HEK293 (cell line): ENCODE results near the gene C1orf198.
A peak's percentile ranks its signal among the peaks of the same experiment; 100 is the strongest.

Source experiments
- CTCF ChIA-PET: fragments of 350-600 bp; formaldehyde crosslinking; extraction: SDS; loops from one replicate; lab custom pipeline; 2021; ENCODE audit warnings: antibody characterized with exemption; lab: Yijun Ruan, JAX
- POLR2A ChIA-PET: fragments of 300-600 bp; formaldehyde crosslinking; extraction: SDS; loops from one replicate; lab custom pipeline; 2020; ENCODE audit warnings: antibody characterized with exemption, inconsistent platforms; lab: Yijun Ruan, JAX
- H3K27ac ChIP-seq: fragments of 200-500 bp; sonication (Bioruptor generic); 2 replicates; pipeline ENCODE4 v1.5.1; 2014; ENCODE audit warnings: low read depth, low read length, control low read depth, inconsistent platforms; ENCODE audit errors: extremely low read depth
- H3K36me3 ChIP-seq, 2 experiments: fragments of 200-500 bp in 1 of 2; sonication (Bioruptor generic) in 1 of 2; 1 replicate in 1 of 2; 2 replicates in 1 of 2; pipeline ENCODE4 v1.5.1; 2014 to 2017; ENCODE audit warnings: inconsistent platforms in 2 of 2, low read length in 2 of 2; ENCODE audit not compliant: control insufficient read depth in 2 of 2, insufficient read depth in 1 of 2
- H3K4me1 ChIP-seq: fragments of 200-500 bp; sonication (Bioruptor generic); 2 replicates; pipeline ENCODE4 v1.5.1; 2014; ENCODE audit warnings: mild to moderate bottlenecking, low read length, inconsistent platforms; ENCODE audit not compliant: control insufficient read depth, insufficient read depth
- H3K4me3 ChIP-seq: 2 replicates; pipeline ENCODE4 v1.5.1; 2011; ENCODE audit warnings: low read depth, mild to moderate bottlenecking, control low read depth, low read length, moderate library complexity
- H3K9me3 ChIP-seq: fragments of 200-500 bp; sonication (Bioruptor generic); 2 replicates; pipeline ENCODE4 v1.5.1; 2014; ENCODE audit warnings: low read depth, low read length, inconsistent platforms; ENCODE audit not compliant: control insufficient read depth, insufficient read depth
- CTCF ChIP-seq: fragments of 450-650 bp; formaldehyde crosslinking; IDR thresholded peaks from 2 replicates; pipeline ENCODE4 v1.5.1; 2016; ENCODE audit warnings: missing biosample characterization, missing genetic modification characterization
- GLI4 ChIP-seq: fragments of 450-650 bp; formaldehyde crosslinking; IDR thresholded peaks from 2 replicates; pipeline ENCODE4 v1.5.1; 2016; ENCODE audit warnings: missing biosample characterization, missing genetic modification characterization
- HIC1 ChIP-seq: fragments of 450-650 bp; formaldehyde crosslinking; IDR thresholded peaks from 2 replicates; pipeline ENCODE4 v1.5.1; 2016; ENCODE audit warnings: missing biosample characterization, missing genetic modification characterization
- ZBTB11 ChIP-seq: fragments of 450-650 bp; formaldehyde crosslinking; conservative IDR thresholded peaks from 2 replicates; pipeline ENCODE4 v1.5.1; 2016; ENCODE audit warnings: low read depth, missing biosample characterization, missing genetic modification characterization
- ZBTB20 ChIP-seq: fragments of 450-650 bp; formaldehyde crosslinking; IDR thresholded peaks from 2 replicates; pipeline ENCODE4 v1.5.1; 2016; ENCODE audit warnings: missing biosample characterization, missing genetic modification characterization
- ZBTB21 ChIP-seq: fragments of 450-650 bp; formaldehyde crosslinking; IDR thresholded peaks from 2 replicates; pipeline ENCODE4 v1.5.1; 2017; ENCODE audit warnings: missing biosample characterization, missing genetic modification characterization
- ZBTB6 ChIP-seq: fragments of 450-650 bp; formaldehyde crosslinking; IDR thresholded peaks from 2 replicates; pipeline ENCODE4 v1.5.1; 2017; ENCODE audit warnings: missing biosample characterization, missing genetic modification characterization
- ZNF169 ChIP-seq: fragments of 450-650 bp; formaldehyde crosslinking; IDR thresholded peaks from 2 replicates; pipeline ENCODE4 v1.5.1; 2016; ENCODE audit warnings: missing biosample characterization, missing genetic modification characterization
- ZNF248 ChIP-seq: fragments of 450-650 bp; formaldehyde crosslinking; IDR thresholded peaks from 2 replicates; pipeline ENCODE4 v1.5.1; 2017; ENCODE audit warnings: missing biosample characterization, missing genetic modification characterization
- ZNF398 ChIP-seq: fragments of 450-650 bp; formaldehyde crosslinking; IDR thresholded peaks from 2 replicates; pipeline ENCODE4 v1.5.1; 2017; ENCODE audit warnings: missing biosample characterization, missing genetic modification characterization
- ZNF510 ChIP-seq: fragments of 450-650 bp; formaldehyde crosslinking; IDR thresholded peaks from 2 replicates; pipeline ENCODE4 v1.5.1; 2018; ENCODE audit warnings: mild to moderate bottlenecking, missing genetic modification characterization, missing biosample characterization; ENCODE audit not compliant: insufficient replicate concordance
- ZNF664 ChIP-seq: fragments of 450-650 bp; formaldehyde crosslinking; IDR thresholded peaks from 2 replicates; pipeline ENCODE4 v1.5.1; 2016; ENCODE audit warnings: missing biosample characterization, missing genetic modification characterization
- ZNF670 ChIP-seq: fragments of 450-650 bp; formaldehyde crosslinking; IDR thresholded peaks from 2 replicates; pipeline ENCODE4 v1.5.1; 2016; ENCODE audit warnings: missing biosample characterization, missing genetic modification characterization, low read depth
- ZXDB ChIP-seq: fragments of 450-650 bp; formaldehyde crosslinking; IDR thresholded peaks from 2 replicates; pipeline ENCODE4 v1.5.1; 2016; ENCODE audit warnings: missing biosample characterization, missing genetic modification characterization

The C1orf198 gene

GRCh38 chr1:230793463-230793745 lies 74.9 kb downstream of the C1orf198 start:
- Histone ChIP-seq H3K4me1 (no peaks in the 10 kb centered on the region), H3K27ac (no peak overlapping the region), H3K4me3 (no peak overlapping the region), H3K9me3 (no peaks in the 10 kb centered on the region), H3K36me3 (no peaks in the 10 kb centered on the region)
- ChIA-PET CTCF (interaction anchor here (1.3 kb wide), 1 partner anchor 160 kb away, joined by 5 read pairs; no protein-coding TSS in a partner anchor), POLR2A (no interaction called here)
- no peak for TF ChIP-seq ZNF510 (tag by site-specific recombination)
- no peak for TF ChIP-seq ZNF169
- no peak for TF ChIP-seq ZNF664 (tag by site-specific recombination)
- TF ChIP-seq ZNF248 (tag by site-specific recombination) = no peak
- no peak for TF ChIP-seq ZBTB11 (tag by site-specific recombination)
- no peak for TF ChIP-seq HIC1 (tag by site-specific recombination)
- no peak for TF ChIP-seq ZBTB21 (tag by site-specific recombination)
- TF ChIP-seq GLI4 = no peak
- TF ChIP-seq ZNF670 = no peak
- no peak for TF ChIP-seq ZBTB20 (tag by site-specific recombination)

GRCh38 chr1:230792691-230793462 lies 75.4 kb downstream of the C1orf198 start:
- no peaks in the 10 kb centered on the region for H3K36me3 ChIP-seq
- ChIA-PET CTCF (interaction anchor here (1.3 to 1.5 kb wide), 2 partner anchors 150 to 160 kb away, joined by 4 to 5 read pairs; no protein-coding TSS in a partner anchor), POLR2A (no interaction called here)
- H3K4me1 ChIP-seq = no peaks in the 10 kb centered on the region
- H3K27ac ChIP-seq = no peak overlapping the region
- TF ChIP-seq ZNF398 (tag by site-specific recombination) = no peak
- TF ChIP-seq ZXDB (tag by site-specific recombination) = no peak
- TF ChIP-seq ZBTB6 (tag by site-specific recombination) = no peak
- peak; percentile 46; the same call in 1 of the 2 replicates for TF ChIP-seq CTCF (tag by site-specific recombination)
- no peaks in the 10 kb centered on the region for H3K9me3 ChIP-seq
- H3K4me3 ChIP-seq = no peak overlapping the region
